Measurements from ENCODE around the gene RGL1. TPM values are rescaled to one million over a fixed set of nuclear protein-coding genes. Genes with fewer than 3 reads are reported as not detected.

The RGL1 gene
- total and polyA plus RNA-seq, 9 of the 15 experiments (the other 6 are each of a cell fraction or from before 2014, with no cell fraction given), result under 0.01 to 0.07 (median 0.04) TPM

DNA sequence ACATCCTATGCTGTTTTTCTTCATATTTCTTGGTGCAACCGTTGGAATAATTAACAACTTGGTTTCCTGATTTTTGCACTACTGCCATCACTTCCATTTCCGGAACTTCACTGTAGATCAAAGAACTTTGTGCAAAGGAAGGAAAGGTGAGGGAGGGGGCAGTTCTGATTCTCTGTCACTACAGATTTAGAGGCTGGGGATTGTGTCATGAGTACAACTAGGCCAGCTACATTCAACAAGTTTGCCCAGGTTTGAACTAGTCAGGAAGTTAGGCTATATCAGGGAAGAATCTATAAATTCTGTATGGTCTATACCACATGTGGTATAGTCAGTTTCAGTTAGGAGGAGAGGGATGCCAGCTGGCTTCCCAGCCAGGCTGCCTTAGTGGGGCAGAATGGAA, 84.2 kb downstream of the RGL1 start (continued):
- TF ChIP-seq, protein P1, sequence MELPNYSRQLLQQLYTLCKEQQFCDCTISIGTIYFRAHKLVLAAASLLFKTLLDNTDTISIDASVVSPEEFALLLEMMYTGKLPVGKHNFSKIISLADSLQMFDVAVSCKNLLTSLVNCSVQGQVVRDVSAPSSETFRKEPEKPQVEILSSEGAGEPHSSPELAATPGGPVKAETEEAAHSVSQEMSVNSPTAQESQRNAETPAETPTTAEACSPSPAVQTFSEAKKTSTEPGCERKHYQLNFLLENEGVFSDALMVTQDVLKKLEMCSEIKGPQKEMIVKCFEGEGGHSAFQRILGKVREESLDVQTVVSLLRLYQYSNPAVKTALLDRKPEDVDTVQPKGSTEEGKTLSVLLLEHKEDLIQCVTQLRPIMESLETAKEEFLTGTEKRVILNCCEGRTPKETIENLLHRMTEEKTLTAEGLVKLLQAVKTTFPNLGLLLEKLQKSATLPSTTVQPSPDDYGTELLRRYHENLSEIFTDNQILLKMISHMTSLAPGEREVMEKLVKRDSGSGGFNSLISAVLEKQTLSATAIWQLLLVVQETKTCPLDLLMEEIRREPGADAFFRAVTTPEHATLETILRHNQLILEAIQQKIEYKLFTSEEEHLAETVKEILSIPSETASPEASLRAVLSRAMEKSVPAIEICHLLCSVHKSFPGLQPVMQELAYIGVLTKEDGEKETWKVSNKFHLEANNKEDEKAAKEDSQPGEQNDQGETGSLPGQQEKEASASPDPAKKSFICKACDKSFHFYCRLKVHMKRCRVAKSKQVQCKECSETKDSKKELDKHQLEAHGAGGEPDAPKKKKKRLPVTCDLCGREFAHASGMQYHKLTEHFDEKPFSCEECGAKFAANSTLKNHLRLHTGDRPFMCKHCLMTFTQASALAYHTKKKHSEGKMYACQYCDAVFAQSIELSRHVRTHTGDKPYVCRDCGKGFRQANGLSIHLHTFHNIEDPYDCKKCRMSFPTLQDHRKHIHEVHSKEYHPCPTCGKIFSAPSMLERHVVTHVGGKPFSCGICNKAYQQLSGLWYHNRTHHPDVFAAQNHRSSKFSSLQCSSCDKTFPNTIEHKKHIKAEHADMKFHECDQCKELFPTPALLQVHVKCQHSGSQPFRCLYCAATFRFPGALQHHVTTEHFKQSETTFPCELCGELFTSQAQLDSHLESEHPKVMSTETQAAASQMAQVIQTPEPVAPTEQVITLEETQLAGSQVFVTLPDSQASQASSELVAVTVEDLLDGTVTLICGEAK (IDR thresholded peaks at IDR 0.05), result no peak
- TF ChIP-seq, protein P1 (CRISPR knock-in tag; IDR thresholded peaks at IDR 0.05), result no peak
- no peak for TF ChIP-seq ZNF780A (CRISPR knock-in tag; IDR thresholded peaks at IDR 0.05)

Measured in K562 (cell line).